NAMALWA (cell line): Measurements from ENCODE around the gene FGGY.
"Not testable (repeated sequence)": the region's sequence is repeated elsewhere in the genome, so short reads cannot be mapped to it uniquely, and the experiment has no call there.

ENCODE experiments used
- DNase-seq: peaks from one replicate; pipeline ENCODE4 v3.0.0-alpha.2; 2015; ENCODE audit warnings: low spot score

Gene FGGY

DNA sequence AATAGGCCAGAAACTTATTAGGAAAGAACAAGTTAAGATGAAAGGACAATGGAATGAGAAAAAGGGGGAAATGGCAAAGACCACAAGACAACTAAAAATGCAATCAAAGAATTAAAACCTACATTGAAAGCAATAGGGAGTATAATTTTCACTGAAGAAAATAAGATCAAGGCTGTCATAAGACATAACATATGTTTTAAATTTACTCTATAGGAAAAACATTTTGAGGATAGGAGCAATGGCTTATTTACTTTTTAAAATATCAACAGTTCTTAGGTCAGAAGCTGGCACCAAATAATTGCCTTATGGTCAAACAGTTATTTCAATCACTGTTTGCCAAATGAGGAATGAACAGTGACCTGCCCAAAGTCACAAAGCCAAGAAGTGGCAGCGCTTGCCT lies 346.6 kb downstream of the FGGY start:
- DNase-seq: no peak

DNA sequence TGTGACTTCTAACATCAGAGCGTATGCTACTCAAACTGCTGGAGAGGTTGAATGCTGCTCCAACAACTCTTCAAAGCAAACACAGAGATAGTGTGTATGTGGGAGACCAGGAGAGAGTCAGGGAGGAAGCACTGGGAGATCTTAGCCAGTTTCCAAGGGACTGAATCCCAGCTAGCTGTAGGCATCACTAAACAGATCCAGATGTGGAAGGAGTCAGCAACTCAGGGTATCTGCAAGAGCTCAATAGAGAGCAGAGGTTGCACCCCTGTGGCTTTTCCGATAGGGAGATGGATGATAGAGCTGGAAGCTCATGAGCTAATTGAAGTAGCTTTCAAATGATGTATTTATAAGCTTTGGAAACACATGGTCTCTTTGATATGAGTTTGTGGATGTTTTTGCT lies 349.0 kb downstream of the FGGY start:
- DNase-seq: no peak

DNA sequence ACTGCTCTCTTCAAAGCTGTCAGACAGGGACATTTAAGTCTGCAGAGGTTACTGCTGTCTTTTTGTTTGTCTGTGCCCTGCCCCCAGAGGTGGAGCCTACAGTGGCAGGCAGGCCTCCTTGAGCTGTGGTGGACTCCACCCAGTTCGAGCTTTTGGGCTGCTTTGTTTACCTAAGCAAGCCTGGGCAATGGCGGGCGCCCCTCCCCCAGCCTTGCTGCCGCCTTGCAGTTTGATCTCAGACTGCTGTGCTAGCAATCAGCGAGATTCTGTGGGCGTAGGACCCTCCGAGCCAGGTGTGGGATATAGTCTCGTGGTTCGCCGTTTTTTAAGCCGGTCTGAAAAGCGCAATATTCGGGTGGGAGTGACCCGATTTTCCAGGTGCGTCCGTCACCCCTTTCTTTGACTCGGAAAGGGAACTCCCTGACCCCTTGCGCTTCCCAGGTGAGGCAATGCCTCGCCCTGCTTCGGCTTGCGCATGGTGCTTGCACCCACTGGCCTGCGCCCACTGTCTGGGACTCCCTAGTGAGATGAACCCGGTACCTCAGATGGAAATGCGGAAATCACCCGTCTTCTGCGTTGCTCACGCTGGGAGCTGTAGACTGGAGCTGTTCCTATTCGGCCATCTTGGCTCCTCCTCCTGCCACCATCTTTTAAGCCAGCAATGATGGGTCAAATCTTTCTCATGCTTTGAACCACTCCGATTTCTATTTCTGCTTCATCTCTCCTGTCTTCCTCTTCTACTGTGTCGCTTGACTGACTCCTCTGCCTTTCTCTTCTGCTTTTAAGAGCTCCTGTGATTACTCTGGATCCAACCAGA lies 356.5 kb downstream of the FGGY start:
- not testable (repeated sequence) for DNase-seq

DNA sequence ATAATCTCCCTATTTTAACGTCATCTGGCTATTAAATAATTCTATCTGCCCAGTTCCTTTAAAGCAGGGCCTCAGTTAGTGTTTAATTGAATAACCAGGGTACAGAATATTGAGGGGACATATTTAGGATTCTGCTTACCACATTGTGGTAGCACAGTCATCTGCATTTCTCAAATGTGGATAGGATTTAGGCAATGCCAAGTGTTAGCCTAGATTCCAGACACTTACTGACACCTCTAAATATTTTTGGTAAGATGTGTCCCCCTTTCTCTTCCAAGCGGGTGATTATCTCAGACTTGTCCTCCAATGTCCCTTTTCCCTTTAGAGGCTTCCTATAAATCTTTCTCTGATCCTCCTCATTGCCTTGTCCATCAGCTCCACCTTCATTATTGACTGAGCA lies 357.1 kb downstream of the FGGY start:
- no peak for DNase-seq

DNA sequence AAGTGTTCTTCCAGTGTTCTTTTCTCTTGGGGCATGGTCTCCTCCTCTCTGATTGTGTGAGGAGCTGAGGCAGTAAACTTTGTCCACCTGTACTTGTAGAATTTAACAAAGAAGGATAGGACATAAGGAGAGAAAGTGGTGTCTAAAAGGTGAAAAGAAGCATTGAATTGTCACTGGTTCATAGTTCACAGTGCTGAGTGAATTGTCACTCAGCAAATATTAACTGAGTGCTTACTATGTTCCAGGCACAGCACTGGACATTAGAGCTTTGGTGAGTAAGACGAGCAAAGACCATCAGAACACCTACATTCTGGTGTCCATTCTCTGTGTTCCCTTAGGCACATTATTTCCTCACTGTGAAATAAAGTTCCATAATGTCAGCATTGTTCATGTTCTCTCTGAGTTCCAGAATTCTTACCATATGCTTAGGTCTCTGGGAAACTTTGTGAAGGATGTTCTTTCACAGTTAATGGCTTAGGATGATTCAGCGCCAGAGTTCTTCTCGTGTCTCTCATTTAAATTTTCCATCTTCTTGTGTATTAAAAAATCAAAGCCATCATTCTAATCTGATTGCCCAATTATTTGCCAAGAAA lies 361.1 kb downstream of the FGGY start:
- no peak for DNase-seq

DNA sequence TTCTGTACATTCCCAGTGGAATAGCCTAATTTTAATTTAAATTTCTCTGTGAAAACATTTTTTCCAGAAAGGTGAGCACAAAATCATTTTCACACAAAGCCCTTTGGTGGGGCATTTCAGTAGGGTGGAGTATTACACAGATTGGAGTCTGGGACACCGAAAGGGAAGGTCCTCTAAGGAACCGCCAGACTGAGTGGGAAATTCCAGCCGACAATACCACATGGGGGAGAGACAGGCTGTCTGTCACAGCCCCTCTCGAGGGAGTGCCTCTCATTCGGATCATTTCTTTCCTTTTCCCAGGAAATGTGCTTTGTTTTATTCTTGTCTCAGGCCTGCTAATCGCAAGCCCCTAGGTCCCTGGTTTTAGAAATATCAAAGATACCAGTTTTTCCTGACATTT lies 367.3 kb downstream of the FGGY start:
- DNase-seq: no peak

DNA sequence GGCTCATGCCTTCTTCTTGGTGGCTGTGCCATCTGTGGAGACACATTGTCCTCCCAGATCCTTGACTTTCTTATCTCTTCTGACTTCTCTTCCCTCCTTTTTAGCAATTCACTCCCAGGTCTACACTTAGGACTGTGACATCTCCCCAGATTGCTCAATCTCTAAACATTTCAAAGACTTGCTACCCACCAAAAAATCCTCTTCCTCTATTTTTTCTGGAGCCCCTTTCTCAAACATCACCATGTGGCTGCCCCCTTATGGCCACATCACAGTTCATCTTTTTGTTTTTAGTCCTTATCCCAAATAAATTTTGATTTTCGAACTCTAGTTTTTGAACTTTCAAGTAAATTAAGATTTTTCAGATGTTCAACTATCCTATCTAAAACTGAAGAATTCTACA lies 369.2 kb downstream of the FGGY start:
- no peak for DNase-seq

DNA sequence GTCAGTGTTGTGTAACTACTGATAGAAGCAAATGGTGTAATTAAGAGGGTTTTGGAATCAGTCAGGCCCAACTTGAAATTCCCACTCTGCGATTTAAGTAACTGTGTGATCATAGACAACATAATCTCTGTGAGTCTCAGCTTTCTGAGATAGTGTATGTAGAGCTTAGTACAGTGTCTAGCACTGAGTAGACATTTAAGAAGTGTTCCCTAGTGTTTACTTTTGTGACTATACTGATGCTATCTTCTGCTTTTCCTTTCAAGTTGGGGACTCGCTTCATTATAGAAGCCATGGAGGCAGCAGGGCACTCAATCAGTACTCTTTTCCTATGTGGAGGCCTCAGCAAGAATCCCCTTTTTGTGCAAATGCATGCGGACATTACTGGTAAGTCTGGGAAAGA lies 370.1 kb downstream of the FGGY start:
- DNase-seq: no peak

DNA sequence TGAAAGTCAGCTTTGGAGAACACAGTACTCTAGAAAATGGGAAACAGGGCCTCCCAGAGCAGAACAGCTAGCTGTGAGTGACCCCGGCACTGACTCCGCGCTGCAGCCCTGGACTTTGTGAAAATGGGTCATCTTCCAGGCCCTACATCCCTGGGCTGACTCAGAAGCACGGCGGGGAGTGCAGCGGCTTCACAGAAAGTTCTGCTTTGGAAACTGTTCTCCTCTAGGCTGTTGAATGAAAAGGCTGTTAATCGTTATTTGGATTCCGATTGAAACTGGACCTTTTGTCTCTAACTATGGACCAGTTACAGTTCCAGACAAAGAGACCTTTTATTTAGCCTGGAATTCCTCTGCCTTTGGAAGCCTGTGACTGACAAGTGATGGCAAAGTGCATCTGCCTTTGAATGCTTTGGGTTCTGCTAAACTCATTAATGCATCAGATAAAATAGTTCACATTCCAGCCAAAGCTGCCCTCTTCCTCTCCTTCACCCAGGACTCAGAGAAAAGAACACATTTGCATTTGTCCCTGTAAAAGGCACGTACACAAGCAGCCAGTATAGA lies 372.9 kb downstream of the FGGY start:
- DNase-seq: no peak

DNA sequence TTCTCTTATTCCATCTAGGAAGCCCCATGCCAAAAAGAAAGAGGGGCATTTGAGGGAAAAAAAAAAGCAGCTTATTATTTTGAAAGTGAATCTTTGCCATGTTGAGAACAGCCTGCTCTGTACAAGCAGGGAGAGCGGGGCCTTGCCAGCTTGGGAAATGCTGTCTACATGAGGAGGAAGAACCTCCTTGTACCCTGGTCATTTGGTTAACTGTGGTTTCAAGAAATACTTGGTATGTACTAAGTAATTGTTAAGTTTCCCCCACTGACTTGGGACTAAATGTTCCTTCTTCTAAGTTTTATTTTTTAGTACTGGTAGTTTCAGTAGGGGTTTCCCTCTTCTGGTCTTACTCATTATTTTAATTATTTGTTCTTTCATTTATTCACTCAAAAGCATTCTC lies 373.8 kb downstream of the FGGY start:
- no peak for DNase-seq

DNA sequence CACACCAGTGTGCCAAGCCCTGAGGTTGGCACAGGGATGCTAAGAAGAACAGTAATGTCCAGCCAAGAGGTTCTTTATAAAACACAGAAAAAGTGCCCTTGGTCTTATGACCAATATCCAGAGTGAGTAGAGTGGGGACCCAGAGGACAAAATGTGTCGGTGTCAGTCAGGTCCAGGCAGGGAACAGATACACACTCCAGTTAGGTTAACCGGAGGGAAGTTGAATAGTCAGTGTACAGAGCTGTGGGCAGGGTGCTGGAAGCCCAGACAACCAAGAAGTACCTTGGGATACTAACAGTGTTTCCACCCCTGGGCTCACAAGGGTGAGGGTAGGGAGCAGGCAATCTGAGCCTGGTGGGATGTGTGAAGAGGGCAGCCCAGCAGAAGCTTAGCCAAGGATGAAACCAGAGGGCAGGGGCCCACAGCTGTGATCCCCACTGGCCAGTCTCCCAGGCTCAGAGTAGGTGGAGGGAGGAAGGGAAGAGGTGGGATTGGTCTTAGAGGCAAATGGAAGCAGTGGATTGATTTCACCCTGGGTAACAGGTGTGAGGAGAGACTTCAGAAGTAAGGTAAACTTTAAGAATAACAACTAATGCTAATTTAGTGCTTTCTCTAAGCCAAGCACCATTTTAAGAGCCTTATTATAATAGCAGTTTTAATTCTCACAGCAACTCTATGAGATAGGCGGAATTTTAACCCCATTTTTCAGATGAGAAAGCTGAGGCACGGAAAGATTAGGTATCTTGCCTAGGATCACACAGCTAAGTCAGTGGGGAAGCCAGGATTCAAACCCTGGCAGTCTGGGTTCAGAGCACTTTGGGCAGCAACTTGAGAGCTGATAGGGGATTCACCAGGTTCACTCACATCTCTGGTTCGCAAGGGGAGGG lies 374.4 kb downstream of the FGGY start:
- DNase-seq: no peak

DNA sequence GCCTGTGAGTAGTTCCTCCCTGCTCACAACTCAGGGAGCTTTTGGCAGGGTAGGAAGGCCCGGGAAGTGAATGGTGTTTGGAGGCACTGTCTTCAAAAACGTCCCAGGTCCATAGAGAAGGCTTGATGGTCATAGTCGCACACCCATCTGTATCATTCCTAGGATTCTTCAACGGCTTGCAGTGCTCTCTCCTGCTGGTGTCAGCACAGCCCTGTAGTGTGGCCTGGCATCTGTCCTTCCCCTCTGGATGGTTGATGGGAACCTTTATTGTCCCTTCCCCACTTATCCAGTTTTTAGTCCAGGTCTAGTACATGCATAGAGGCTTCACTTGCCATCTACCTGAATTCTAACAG lies 375.0 kb downstream of the FGGY start:
- no peak for DNase-seq

DNA sequence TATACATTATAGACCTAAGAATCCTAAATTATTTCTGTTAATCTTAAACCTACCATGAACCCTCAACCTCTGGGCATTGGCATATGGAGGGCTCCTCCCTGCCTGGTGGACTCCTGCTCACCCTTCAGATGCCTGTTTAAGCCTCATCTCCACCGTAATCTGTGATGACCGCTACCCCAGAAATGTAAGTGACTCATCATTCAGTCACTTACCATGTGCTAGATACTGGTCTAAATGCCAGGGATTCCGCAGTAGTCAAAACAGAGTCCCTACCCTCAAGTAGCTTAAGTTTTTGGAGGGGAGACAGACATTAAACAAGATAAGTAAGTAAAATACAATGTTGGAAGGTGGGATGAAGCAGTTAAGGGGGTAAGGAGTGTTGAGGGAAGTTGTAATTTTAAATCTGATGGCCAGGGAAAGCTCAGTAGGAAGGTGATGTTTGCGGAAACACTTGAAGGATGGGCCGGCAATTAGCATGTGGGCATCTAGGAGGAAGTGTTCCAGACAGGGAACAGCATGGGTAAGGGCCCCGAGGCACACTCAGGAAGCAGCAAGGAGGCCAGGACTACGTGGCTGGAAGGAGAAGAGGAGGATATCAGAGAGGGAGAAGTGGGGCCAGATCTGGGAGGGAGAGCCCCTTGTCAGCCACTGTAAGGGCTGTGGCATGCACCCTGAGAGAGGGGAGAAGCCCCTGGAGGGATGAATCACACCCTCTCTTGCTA lies 376.1 kb downstream of the FGGY start:
- DNase-seq: no peak

DNA sequence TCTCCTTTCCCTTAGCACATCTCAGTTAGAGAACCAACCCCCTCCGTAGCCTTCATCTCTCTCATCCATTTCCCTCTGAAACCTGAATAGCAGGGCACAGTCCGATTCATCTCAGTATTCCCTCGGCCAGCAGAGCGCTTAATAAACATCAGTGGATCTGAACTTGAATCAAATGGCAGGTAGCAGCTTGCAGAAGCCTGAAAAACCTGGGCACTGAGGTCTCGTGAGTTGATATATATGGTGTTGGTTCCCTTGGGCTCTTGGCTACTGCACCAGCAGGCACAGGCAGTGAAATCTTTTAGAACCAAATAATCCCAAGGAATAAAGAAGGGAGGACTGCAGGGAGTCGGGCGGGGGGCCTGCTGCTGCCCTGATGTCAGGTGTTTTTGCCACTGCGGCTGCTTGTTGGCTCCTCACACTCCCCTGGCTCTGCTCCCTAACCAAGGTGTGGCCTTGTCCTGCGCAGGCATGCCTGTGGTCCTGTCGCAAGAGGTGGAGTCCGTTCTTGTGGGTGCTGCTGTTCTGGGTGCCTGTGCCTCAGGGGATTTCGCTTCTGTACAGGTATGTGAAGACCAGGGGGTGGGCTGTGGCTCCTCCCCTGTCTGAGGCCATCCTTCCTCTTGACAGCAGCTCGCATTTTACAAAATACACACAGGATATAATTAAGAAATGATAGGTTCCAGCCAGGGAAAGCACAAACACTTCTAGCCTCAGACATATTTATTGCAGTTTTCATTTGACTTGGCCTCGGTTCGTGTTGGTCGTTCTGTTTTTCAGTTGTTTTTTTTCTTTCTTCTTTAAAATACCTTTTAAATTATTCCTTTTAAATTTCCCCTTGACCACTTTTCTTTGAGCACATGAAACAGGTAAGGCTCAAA lies 376.9 kb downstream of the FGGY start:
- no peak for DNase-seq

DNA sequence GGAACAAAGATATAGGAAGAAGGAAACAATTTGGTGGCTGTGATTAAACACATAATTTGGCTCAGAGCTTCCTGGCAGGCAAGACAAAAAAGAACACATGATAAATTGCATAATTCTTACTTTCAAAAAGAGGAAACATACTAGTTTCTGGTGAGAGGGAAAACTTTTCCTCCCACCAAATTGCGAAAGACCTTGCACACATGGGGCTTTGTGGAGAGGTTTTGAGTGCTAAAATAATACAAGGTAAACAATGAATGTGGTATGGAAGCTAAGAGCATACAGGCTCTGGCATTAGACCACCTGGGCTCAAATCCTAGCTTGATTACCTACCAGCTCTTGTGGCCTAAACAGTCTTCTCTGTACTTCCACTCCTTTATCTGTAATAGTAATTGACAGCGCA lies 377.7 kb downstream of the FGGY start:
- DNase-seq: no peak

DNA sequence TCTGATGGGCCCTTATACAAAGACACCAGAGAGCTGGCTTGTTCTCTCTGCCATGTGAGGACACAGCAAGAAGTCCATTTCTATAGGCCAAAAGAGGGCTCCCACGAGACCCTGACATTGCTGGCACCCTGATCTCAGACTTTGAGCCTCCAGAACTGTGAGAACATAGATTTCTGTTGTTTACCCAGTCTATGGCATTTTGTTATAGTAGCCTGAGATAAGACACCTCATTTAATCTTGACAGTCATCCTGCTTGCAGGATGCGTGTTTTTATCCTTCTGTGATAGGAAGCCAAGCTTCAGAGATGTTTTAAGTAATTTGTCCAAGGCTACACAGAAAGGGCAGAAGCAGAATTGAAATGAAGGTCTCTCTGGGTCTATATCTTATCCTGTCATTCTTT lies 379.0 kb downstream of the FGGY start:
- DNase-seq: no peak

DNA sequence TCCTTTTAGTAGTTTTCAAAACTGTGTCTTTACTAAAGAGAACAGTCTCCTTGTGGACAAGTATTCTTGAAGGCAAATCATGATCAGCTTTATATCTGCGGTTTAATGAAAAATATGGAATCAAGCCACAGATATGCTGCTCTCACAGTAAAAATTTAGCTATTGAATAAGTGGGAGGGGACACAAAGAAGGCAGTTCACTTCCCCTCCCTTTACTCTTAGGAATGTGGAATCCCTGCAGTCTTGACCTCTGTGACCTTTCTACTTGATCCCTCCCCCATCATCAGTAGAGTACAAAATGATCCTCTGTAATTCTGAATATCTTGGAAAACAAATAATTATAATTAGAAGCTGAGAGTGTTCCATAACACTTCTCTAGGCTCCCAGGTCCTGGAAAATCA lies 381.1 kb downstream of the FGGY start:
- DNase-seq: no peak

DNA sequence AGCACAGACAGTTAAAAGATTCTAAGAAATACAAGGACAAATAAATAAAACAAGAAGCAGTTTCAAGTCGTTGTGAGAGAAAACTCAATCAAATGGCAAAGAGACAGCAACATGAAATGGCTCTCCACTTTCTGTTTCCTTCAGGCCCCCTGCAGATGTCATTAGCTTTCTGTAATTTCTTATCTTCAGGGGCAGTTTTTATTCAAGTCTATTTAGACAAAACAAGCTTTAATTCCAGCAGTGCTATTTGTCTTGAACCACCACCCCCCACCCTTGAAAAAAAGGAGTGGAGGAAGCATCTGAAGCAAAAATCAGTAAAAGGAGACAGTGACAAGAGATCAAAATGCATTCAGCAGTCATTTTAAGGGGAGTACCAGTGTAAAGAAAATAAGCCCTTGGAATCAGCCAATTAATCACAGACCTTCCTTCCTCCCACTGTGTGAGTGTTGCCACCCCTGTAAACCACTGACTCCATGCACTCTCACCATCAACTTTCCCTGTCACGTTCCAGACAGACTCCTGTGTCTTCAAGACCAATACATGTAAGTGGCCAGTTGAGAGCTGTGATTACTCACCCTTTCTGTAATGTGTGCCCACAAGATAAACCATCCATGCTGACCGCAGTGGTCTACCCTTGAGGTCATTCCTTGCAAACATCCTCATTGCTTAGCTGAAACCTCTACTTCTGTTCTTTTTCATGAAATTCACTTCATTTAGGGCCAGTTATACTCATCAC lies 381.8 kb downstream of the FGGY start:
- no peak for DNase-seq

DNA sequence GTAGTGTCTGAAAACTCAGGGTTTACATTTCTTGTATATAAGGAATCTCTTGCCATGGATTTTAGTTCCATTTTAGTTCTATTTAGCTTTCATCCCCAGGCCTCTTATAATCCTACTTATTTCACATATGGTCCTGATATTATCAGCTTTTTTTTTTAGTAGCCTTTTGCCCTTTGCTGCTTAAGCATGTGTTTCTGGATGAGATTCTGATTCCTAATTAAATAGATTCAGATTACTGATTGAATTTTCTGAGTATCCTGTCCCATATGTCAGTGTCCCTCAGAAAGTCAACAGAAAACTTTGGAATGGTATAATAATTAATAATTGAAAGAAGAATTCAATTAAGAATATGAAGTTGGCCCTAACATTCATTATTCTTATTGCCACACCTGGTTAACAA lies 383.1 kb downstream of the FGGY start:
- DNase-seq: no peak

DNA sequence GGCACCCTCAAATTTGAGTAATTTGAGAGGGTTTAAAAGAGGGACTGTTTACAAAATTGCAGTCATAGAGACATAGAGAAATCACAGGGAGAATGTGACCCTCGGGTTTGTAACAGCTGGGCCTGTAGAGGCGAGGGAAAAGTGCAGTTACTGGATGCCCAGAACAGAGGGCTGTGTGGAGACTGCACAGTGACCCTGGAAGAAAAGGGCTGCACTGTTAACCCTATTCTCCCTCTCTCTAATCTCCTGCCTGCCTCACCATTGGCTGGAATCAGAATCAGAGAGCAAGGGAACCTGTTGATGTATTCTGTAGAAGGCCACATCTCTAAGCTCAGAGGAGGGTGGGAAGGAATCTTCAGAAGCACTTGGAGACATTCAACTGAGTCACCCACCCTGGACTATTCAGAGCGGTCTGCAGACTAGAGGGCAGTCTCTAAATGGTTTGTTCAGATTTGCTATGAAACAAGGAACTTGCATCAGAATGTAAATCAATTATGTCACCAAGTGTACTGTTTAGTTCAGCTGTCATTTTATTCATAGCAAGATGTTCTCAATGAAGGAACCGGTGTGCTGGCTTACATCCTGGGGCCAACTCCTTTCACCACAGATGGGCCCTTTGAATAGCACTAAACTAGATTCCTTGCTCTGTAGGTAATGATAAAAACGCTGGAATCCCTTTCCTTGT lies 385.6 kb downstream of the FGGY start:
- DNase-seq: no peak
